OCI-LY1 (cell line): ENCODE measurements around the gene ZNF304.

Source experiments
- CTCF ChIP-seq: fragments of 200-600 bp; sonication (generic), shearing (Covaris generic); IDR thresholded peaks from 2 replicates; pipeline ENCODE4 v1.5.1; 2017; ENCODE audit warnings: mild to moderate bottlenecking, antibody characterized with exemption, low read length, moderate library complexity, mixed read lengths
- EZH2 ChIP-seq: fragments of 200-600 bp; sonication (generic), shearing (Covaris generic); IDR thresholded peaks from 2 replicates; pipeline ENCODE4 v1.8.0; 2017; ENCODE audit warnings: borderline replicate concordance, mixed run types, mild to moderate bottlenecking, antibody characterized with exemption, low read length, moderate library complexity, mixed read lengths

DNA sequence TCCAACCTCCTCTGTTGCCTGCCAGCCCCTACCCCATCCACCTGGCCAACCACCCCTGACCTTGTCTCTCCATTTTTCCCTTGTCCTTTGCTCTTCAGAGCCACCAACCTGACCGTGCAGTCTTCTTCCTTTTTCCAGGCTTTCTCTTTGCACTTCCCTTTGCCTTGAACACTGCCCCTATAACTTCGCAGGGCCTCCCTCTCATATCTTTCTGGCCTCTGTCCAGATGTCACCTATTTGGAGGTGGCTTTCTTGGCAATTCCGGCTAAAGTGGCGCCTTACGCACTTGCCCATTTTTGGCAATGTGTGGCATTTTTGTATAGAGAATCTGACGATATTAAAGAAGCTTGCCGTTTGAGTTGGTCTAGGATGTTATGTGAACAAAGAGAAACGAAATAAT, 30.0 kb upstream of the ZNF304 start:
- TF ChIP-seq CTCF (no peak), EZH2 (no peak)
